ENCODE measurements around the gene RBP5.

Gene RBP5

GRCh38 chr12:7128681-7129286 lies at the start of gene RBP5:
TSS of gene RBP5 (minus strand) at chr12:7128889. CDS start at chr12:7128775, 114 bp downstream.
- DNase-seq (ENCODE audit: extremely low spot score, insufficient read length, low read depth) (no peak), FAIRE-seq (no peak)

GRCh38 chr12:7178481-7178880 lies 49.8 kb upstream of the RBP5 start:
- FAIRE-seq (no peak), DNase-seq (ENCODE audit: extremely low spot score, insufficient read length, low read depth) (no peak)

- no peak for FAIRE-seq
- DNase-seq (ENCODE audit: extremely low spot score, insufficient read length, low read depth) = no peak
These were observed 47.9 kb upstream of the RBP5 start for GRCh38 chr12:7176595-7176994.

- FAIRE-seq = no peak
These were observed 46.8 kb upstream of the RBP5 start for GRCh38 chr12:7175493-7175892.

GRCh38 chr12:7171854-7172253 lies 43.2 kb upstream of the RBP5 start:
- no peak for DNase-seq (ENCODE audit: extremely low spot score, insufficient read length, low read depth)
- no peak for FAIRE-seq

More at GRCh38 chr12:7175493-7175892, 46.8 kb upstream of the RBP5 start:
- no peak for DNase-seq (ENCODE audit: extremely low spot score, insufficient read length, low read depth)

- FAIRE-seq (no peak), DNase-seq (ENCODE audit: extremely low spot score, insufficient read length, low read depth) (no peak)
These were observed 41.3 kb upstream of the RBP5 start for GRCh38 chr12:7169951-7170350.

- DNase-seq (ENCODE audit: extremely low spot score, insufficient read length, low read depth) (no peak), FAIRE-seq (no peak)
These were observed 34.0 kb upstream of the RBP5 start for GRCh38 chr12:7162691-7163114.

- DNase-seq (ENCODE audit: extremely low spot score, insufficient read length, low read depth) (no peak), FAIRE-seq (no peak)
These were observed 33.1 kb upstream of the RBP5 start for GRCh38 chr12:7161811-7162210.

GRCh38 chr12:7161327-7161726 lies 32.6 kb upstream of the RBP5 start:
- FAIRE-seq (no peak), DNase-seq (ENCODE audit: extremely low spot score, insufficient read length, low read depth) (no peak)

- DNase-seq (ENCODE audit: extremely low spot score, insufficient read length, low read depth) (no peak), FAIRE-seq (no peak)
These were observed 31.5 kb upstream of the RBP5 start for GRCh38 chr12:7160183-7160582.

- FAIRE-seq (no peak), DNase-seq (ENCODE audit: extremely low spot score, insufficient read length, low read depth) (no peak)
These were observed 30.3 kb upstream of the RBP5 start for GRCh38 chr12:7158781-7159609.

GRCh38 chr12:7157391-7157790 lies 28.7 kb upstream of the RBP5 start:
- DNase-seq (ENCODE audit: extremely low spot score, insufficient read length, low read depth) = no peak
- FAIRE-seq = no peak

GRCh38 chr12:7156259-7157197 lies 27.8 kb upstream of the RBP5 start:
- FAIRE-seq (no peak), DNase-seq (ENCODE audit: extremely low spot score, insufficient read length, low read depth) (no peak)

GRCh38 chr12:7155471-7156034 lies 26.9 kb upstream of the RBP5 start:
- no peak for DNase-seq (ENCODE audit: extremely low spot score, insufficient read length, low read depth)
- FAIRE-seq = no peak

- no peak for FAIRE-seq
These were observed 26.3 kb upstream of the RBP5 start for GRCh38 chr12:7154901-7155470.

GRCh38 chr12:7154042-7154441 lies 25.4 kb upstream of the RBP5 start:
- DNase-seq (ENCODE audit: extremely low spot score, insufficient read length, low read depth) (no peak), FAIRE-seq (no peak)

More at GRCh38 chr12:7154901-7155470, 26.3 kb upstream of the RBP5 start:
- no peak for DNase-seq (ENCODE audit: extremely low spot score, insufficient read length, low read depth)

GRCh38 chr12:7152818-7153217 lies 24.1 kb upstream of the RBP5 start:
- FAIRE-seq = no peak
- DNase-seq (ENCODE audit: extremely low spot score, insufficient read length, low read depth) = no peak

- DNase-seq (ENCODE audit: extremely low spot score, insufficient read length, low read depth) (no peak), FAIRE-seq (no peak)
These were observed 22.8 kb upstream of the RBP5 start for GRCh38 chr12:7151532-7151931.

- no peak for DNase-seq (ENCODE audit: extremely low spot score, insufficient read length, low read depth)
- FAIRE-seq = no peak
These were observed 22.2 kb upstream of the RBP5 start for GRCh38 chr12:7150841-7151240.

GRCh38 chr12:7150356-7150755 lies 21.7 kb upstream of the RBP5 start:
- DNase-seq (ENCODE audit: extremely low spot score, insufficient read length, low read depth) = no peak
- FAIRE-seq = no peak

Data from GM18507 (cell line).